Fibroblast of skin of scalp (primary cell): ENCODE results near the gene TNFRSF18.

Experiments used
- DNase-seq: peaks from one replicate; pipeline ENCODE4 v3.0.0-alpha.2; 2013

TNFRSF18 gene

DNA sequence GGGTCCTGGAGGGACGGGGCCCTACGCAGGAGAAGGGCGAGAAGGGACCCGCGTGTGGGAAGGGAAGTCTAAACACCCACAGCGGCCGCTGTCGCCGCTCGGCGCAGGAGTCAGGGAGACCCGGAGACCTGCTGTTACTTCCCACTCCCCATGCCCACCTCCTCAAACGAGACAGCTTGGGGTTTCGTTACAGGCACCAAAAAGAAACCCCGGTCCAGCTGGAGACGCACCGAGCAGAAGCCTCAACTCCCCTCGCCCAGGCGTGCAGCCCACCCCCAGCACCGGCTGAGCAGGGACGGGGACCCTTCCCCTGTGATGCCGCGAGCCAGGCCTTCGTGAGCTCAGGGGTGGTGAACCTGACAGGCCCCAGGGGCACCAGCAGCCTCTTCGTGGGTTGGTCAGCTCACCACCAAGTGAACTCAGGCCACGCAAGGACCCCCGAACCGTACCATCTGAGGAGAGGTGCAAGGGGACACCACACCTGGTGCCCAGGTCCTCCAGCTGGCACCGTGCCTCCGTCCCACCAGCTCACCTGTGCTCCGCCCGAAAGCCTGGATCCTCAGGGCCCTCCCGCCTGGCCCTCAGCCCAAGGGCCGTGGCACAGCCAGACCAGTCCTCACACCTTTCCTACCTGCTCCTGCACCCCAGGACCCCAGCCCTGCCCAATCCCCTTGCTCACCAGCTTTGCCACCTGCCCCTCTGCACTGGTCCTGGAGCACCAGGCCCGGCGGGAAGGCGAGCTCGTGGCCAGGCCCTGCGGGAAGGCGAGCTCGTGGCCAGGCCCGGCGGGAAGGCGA lies 20.4 kb upstream of the TNFRSF18 start:
- no peak for DNase-seq

DNA sequence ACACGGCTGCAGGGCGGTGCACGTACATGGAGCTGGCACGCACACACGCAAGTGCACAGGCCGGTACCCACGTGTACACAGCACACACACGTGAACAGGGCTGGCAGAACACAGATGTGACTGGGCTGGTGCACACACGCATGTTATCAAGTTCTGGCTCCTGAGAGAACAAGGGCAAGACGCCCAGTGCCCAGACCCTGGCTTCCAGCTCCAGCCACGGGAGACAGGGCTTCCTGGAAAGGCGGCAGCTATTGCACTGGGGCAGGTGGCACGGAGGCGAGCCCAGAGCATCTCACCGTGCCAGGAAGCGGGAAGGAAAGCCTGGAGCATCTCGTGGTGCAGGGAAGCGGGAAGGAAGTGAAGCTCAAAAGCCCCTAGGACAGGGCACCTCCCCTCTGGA lies 19.5 kb upstream of the TNFRSF18 start:
- DNase-seq: no peak

DNA sequence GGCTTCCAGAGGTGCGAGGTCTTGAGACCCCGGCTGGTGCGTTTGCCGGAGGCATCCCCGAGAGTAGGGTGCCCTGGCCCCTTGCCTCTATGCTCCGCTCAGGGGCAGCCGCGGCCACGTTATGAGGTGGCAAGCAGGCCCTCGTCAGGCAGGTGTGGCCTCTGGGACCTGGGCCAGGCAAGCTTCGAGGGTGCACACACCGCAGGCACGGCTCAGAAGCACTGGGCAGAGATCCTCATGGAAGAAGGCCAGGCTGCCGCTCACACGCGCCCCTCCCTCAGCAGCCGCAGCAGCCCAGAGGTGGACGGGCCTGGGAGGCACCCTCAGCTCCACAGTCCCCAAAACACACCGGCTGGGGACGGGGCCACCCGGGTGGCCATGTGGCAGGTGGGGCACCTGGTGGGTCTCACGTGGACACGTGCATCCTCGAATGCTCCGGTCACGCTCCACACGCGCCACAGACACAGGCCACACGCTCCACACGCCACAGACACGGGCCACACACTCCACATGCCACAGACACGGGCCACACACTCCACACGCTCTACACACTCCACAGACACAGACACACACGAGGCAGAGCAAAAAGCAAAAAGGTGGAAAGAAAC lies 18.9 kb upstream of the TNFRSF18 start:
- DNase-seq: no peak

DNA sequence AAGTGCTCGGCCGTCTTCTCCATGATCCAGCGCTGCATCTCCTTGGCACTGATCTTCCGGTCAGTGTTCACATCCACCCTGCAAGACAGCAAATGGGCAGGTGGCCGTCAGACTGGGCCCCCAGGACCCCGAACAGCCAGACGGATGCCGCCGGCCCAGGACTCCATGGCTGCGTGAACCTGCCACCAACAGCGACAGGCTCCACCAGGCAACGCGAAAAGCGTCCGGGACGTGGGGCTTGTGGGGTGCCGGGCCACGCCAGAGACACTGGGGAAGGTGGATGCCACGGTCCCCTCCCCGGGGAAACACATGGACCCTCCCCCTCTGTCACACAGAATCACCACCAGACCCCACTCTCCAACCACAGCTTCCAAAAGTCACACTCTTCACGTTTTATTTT lies 17.5 kb upstream of the TNFRSF18 start:
- no peak for DNase-seq

DNA sequence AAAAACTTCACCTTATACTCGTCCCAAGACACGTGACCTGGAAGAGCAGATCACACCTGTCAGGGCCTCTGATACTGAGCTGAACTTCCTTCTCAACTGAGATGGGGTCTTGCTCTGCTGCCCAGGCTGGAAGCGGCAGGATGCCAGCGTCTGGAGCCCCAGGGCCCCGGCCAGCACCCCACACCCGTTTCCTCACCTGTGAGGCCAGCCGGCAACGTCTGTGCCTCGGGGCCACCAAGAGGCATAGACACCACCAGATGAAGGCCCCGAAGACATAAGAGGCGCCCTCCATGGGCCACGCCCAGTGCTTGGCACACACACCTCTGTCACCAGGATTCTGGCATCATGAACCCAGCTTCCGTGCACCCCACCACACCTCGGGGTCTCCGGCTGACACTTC lies 16.9 kb upstream of the TNFRSF18 start:
- DNase-seq: no peak

DNA sequence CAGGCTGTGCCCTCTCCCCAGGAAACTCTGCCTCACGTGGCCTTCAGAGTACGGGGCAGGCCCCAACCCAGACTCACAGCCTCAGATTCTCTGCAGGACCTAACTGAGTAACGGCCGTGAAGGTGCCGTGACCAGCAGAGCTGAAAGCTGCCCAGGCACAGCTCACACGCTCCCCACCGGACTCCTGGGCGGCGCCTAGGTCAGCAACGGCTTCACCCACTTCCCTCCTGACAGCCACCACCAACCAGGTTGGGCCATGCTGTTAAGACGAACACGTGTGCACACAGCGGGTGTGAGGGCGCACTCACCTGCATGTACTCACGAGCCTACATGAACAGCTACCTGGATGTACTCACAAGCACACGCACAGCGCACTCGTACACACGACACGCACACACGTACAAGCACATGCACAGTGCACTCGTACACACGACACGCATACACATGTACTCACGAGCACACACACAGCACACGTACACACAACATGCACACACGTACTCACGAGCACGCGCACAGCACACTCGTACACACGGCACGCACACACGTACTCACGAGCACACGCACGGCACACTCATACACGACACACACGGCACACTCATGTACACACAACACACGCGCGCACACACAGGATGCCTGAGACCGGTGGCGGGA lies 16.3 kb upstream of the TNFRSF18 start:
- no peak for DNase-seq

DNA sequence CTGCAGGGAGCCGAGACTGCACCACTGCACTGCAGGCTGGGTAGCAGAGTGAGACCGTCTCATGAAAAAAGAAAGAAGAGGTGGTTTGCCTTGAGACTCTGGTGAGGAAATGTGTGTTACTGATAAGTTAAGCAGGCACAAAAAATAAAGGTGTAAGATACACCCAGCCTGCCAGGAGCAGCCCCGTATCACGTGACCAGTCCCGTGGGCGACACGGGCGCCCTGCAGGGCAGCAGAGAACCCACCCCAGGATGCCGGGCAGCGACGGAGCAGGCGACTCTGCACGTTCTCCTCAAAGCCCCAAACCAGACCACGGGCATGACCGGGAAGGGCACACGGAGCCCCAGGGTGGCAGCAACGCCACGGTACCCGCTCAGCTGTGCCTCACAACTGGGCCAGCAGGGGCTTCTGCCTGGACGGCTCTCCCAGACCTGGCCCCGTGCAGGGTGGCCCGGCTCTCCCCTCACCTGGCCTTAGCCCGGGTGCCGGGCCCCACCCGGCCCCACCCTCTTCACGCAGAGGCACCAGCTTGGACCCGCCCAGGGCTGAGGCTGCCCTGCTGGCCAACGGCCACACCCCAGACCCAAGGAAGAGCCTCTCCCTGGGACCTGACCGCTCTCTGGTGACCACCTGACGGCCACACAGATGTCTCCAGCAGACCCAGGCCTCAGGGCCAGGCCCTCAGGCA lies 15.6 kb upstream of the TNFRSF18 start:
- DNase-seq: no peak

DNA sequence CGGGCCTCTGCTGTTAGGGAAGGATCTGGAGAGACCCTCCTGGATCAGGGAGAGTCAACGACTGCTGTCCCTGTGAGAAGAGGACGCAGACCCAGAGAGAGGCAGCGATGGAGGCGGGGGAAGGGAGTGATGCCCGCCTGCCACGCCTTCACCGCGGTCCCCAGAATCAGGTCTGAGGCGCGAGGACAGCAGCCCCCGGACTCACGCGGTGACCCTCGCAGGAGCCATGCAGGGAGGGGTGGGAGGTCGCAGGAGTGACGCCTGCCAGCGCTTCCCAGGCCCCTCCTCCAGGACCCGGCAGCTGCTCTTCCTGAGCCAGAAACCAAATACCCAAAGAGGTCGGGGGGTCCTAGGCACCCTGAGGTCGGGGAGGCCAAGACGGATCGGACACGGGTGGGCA lies 13.8 kb upstream of the TNFRSF18 start:
- no peak for DNase-seq

DNA sequence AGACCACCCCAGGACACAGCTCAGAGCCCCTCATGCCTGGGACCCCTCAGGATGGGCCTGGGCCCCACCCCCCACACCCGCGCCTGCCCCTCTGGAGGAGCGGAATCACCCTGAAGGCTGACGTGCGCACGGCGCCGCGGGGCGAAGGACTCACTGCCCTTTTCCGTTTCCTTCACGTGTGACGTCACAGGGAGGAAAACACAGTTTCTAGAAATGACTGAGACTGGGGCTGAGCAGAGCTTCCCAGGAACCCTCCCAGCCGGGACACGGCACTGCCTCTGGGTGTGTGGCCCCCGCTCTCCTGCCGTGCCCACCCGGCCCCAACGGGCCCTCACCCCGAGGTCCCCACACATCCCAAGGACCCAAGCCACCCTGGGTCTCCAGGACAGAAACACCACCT lies 12.9 kb upstream of the TNFRSF18 start:
- no peak for DNase-seq

DNA sequence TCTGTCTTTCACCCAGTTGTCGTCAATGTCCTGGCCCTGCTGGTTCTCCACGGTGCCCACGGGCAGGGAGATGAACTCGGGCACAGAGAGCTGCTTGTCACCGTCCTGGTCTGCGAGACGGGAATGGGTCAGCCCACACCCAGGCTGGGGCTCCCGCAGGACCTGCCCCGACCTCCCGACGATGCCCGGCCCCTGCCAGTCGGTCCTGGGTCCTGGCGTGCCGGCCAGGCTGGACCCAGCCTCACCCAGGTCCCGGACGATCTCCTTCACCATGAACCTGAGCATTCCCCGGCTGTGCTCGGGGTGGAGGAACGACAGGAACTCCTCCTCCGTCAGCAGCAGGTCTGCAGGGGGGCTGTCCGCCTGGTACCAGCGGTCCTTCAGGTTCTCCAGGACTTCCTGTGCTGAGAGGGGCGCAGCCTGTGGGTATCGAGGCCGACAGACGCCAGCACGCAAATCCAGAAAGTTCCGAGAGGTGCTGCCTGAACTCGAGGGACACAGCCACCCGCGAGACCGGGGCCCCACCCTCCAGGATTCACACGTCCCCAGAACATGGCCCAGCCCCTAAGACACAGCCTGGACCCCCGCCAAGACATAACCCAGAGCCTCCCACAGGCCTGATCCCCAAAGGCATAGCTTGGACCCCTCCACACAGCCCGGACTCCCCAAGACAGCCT lies 12.3 kb upstream of the TNFRSF18 start:
- DNase-seq: no peak

DNA sequence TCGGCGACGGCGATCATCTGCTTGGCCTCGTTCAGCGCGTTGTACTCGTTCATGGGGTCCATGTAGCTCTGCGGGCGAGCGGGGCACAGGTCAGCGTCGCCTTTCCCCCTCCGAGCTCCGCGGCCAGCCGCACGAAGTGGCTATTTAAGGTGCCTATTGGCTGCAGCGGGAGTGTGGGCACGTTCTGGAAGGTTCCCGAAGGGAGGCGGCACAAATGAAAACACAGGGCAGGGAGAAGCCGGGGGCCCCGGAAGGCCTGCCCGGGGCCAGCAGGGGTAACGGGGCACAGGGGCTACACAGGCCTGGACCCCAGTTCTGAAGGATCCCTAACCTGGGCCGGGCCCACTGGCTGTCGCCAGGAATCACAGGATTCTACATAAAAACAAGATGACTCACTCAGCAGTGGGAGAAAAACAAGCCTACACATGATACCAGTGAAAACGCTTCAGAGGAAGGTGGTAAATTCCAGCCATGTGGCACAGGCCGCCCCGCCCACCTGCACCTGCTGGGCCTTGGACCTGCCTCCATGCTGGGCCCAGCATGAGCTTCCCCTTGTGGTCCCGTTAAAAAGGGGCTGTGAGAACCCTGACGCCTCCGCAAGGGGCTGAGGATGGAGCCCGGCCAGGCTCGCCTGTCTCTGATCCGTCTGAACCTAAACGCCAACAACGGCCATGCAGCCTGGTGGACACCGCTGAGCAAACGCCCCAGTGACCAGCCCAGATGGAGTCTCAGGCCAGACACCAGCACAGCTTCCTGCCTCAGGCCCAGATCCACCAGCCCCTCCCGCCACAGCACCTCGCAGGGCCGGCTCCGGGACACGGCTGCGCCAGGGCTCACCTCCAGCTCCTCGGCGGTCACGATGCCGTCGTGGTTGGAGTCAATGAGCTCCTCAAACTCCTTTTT lies 11.5 kb upstream of the TNFRSF18 start:
- no peak for DNase-seq

DNA sequence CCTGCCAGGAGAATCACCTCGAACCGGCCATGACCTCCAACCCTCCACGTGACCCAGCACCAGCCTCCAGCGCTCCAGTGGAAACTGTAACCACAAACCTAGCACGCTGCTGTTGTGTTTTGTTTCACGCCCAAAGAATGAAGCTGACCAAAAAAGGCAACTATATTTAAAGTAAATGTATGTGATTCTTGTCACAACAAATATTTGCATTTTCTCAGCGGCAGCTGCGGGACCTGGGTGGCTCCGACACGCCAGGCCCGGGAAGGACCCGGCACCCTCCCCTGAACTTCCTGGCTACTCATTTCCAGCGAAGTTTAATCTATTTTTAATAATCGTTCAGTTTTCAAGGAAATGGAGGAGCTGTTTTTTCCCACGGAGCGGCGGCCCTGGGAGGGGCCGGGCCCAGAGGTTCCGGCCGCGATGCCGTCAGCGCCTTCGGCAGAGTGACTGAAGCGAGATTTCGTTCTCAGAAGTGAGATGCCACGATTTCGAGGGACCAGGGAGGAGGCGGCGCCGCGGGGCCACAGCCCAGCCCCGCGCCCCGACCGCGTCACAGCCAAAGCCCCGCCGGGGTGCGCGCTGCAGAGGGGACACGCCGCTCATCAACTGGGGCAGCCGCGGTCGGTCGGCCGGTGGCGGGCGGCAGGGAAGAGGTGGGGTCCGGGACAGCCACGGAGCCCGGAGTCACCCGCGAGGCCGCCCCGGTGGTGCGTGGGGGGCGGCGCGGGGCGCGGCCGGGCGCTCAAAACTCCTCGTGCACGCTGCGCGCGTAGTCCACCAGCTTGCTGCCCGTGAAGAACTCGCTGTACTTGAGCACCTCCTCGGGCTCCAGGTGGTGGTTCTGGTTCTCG lies 10.6 kb upstream of the TNFRSF18 start:
- DNase-seq: no peak

DNA sequence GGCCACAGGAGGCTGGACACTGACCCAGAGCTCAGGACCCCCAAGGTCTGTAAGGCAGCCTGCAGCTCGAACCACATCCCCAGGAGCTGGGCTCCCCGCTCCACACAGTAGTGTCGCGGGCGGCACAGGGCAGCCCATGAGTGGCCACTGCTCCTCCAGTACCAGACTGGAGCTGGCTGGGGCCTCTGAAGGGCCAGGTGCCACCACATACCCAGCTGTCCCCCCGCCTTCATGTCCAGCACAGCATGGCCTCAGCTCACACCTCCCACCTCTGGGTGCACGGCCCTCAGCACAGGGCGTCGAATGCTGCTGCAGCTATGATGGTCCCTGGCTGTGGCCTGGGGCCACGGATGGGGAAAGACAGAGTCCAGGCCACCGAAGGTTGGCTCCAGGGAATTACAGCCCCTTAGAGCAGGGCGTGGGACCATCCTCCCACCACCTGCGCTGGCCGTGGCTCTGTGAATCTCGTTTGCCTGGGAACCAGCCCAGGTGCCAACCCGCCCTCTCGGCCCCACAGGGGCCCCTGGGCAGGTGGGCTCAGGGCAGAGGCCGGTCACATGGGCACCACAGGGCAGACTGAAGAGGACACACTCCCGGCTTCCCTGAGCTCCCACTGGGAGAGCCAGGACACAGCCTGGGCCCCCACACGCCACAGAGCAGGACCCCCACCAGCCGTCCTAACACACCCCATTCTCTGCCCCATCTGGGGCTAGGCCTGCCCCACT lies 9.7 kb upstream of the TNFRSF18 start:
- DNase-seq: no peak

DNA sequence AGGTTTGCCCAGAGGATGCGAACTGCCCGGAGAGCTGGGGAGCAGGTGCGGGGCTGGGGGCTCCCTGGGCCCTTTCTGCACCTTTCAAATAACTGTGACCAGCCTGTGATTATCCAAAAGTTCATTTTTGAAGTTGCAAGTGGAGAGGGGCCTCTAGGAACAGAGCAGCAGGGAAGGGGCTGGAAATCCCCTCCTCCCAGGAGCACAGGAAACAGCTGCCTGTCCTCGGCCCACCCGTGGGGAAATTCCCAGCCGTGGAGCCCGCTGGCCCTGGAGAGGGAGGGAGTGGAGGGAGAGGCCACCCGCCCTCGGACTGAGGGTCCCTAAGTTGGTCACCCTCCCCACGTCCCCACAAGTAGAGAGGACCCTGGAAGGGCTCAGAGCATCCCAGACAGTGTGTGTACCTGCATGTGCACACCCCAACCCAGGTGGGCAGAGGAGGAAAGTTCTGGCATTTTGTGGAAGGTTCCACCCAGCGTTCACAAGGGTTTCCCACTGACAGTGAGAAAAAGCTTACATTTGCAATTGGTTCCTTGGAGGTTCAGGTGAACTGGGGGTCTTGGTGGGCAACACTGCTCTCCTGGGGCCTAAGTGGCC lies 8.8 kb upstream of the TNFRSF18 start:
- DNase-seq: no peak

DNA sequence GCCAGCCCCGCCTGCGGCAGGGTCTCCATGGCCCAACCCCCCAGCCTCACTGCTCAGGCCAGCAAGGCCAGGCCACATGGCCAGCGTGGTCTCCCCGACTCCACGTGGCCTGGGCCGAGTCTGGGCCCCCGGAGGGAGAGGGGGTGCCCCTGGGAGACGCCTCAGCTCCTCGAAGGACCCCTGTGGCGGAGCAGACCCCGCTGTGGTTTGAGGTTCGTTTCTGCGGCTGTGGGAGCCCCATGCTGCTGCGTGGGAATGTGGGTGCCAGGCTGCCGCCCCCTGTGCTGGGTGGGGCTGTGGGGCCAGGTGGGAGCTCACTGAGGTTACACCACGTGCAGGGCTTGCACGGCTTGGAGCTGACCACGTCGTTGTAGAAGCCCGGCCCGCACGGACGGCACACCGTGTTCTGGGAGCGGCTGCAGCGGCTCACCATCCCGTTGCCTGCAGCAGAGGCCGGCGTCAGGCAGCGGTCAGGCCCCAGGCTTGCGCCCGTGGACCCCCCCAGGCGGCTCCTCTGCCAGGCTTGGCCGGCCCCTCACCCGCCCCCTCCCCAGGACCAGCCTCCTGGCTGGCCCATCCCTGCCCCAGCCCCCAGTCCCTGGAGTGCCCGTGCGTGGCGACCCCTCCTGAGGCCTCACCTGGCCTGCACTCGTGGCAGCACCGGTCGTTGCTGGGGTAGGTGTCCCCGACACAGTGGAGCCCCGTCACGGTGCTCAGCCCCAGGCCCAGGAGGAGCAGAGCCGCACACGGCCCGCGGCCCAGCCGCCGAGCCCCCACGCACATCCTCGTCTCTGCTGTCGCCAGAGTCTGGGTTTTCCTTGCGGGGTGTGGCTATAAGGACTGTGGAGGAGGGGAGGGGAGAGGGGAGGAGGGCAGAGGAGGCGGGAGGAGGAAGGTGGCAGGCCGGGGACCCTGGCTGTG lies 7.2 kb upstream of the TNFRSF18 start, which contains the start of gene TNFRSF4:
Gene TNFRSF4 (minus strand): TSS at position 809 of the 921 bp plus-strand sequence. CDS start 26 bp downstream, at position 783.
- DNase-seq: no peak

DNA sequence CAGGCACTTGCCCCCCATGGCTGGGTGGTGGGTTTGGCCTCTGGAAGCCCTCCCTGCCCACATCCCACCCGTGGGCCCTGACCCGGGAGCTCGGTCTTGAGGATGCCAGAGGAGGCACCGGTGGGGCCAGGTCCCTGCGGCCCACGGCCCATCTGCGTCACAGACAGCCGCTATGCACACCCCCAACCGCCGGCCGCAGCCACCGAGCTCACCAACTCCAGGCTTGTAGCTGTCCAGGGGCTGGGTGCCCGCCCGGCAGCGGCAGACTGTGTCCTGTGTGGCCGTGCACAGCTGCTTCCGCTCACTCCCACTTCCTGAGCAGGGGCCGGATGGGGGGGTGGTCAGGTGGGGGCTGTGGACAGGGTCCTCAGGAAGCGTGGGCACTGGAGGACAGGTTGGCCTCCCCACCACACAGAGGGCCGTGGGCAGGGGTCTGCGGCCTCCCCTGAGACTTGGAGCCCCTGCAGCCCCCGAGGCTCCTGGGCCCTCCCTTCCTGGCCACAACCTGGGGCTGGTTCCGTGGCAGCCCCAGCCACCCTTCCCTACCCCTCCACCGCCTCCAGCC lies 6.5 kb upstream of the TNFRSF18 start:
- DNase-seq: no peak

DNA sequence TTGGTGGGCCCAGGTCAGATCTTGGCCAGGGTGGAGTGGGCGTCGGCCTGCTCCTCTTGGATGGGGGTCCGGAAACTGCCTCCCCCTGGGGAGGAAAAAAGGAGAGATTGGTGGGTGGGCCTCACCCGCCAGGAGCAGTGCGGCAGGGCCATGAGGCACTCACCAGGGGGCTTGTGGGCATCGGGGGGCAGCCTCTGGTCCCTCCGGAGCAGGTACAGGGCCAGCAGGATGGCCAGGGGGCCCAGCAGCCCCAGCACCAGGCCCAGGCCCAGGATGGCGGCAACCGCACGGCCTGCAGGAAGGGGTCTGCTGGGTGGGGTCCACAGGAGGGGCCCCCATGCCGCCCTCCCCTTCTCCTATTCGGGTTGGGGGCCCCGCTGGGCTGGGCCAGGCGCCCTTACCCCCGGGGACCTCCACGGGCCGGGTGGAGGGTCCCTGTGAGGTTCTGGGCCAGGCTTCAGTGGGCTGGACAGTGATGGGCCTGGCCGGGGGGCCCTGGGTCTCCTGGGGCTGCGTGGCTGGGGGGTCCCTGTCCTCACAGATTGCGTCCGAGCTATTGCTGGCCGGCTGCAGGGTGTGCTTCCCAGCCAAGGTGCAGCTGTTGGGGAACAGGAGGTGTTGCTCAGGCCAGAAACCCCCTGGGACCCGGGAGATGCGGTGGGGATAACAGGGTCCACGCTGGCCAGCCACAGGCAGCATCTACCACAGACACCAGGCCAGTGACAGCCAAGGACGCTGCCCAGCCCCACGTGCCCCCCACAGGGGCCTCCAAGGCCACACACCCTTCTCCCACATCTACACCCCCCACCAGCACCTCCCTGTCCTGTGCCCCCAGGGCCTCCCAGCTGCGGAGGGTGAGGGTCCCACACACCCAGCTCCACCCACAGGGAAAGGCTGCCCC lies 5.4 kb upstream of the TNFRSF18 start:
- no peak for DNase-seq
